Smooth muscle cell (in vitro differentiated cells): ENCODE results near the gene HS3ST5. TPM values are rescaled to one million over a fixed set of nuclear protein-coding genes. Genes with fewer than 3 reads are reported as not detected.
"Not testable (repeated sequence)": the region's sequence is repeated elsewhere in the genome, so short reads cannot be mapped to it uniquely, and the experiment has no call there.

Source experiments
- DNase-seq: peaks from one replicate; lab custom pipeline; 2025; ENCODE audit not compliant: unreplicated experiment; lab: John Stamatoyannopoulos, UW
- H2AFZ ChIP-seq: fragments of 200-600 bp; sonication (generic); 2 replicates; pipeline ENCODE4 v1.6.0; 2016; ENCODE audit warnings: antibody characterized with exemption, low read depth, mild to moderate bottlenecking
- H3F3A ChIP-seq: fragments of 200-600 bp; sonication (generic); 2 replicates; pipeline ENCODE4 v1.6.0; 2017; ENCODE audit warnings: antibody characterized with exemption, low read depth
- H3K27ac ChIP-seq: fragments of 200-600 bp; sonication (generic); 2 replicates; pipeline ENCODE4 v1.5.1; 2016; ENCODE audit warnings: low read depth, mild to moderate bottlenecking
- H3K27me3 ChIP-seq: fragments of 200-600 bp; sonication (generic); 2 replicates; pipeline ENCODE4 v1.6.1; 2016; ENCODE audit warnings: low read depth, mild to moderate bottlenecking
- H3K36me3 ChIP-seq: fragments of 200-600 bp; sonication (generic); 2 replicates; pipeline ENCODE4 v1.5.1; 2016; ENCODE audit warnings: low read depth
- H3K4me1 ChIP-seq: fragments of 200-600 bp; sonication (generic); 2 replicates; pipeline ENCODE4 v1.5.1; 2016; ENCODE audit warnings: low read depth
- H3K4me2 ChIP-seq: fragments of 200-600 bp; sonication (generic); 2 replicates; pipeline ENCODE4 v1.6.0; 2016; ENCODE audit warnings: mild to moderate bottlenecking
- H3K4me3 ChIP-seq: fragments of 200-600 bp; sonication (generic); 2 replicates; pipeline ENCODE4 v1.5.1; 2016; ENCODE audit warnings: mild to moderate bottlenecking
- H3K79me2 ChIP-seq: fragments of 200-600 bp; sonication (generic); 2 replicates; pipeline ENCODE4 v1.6.0; 2016; ENCODE audit warnings: low read depth, mild to moderate bottlenecking
- H3K9ac ChIP-seq: fragments of 200-600 bp; sonication (generic); 2 replicates; pipeline ENCODE4 v1.6.0; 2016; ENCODE audit warnings: low read depth
- H3K9me3 ChIP-seq: fragments of 200-600 bp; sonication (generic); replicated peaks from 2 replicates; pipeline ENCODE4 v1.5.1; 2016; ENCODE audit warnings: low read depth
- H4K20me1 ChIP-seq: fragments of 200-600 bp; sonication (generic); 2 replicates; pipeline ENCODE4 v1.6.0; 2016; ENCODE audit warnings: low read depth
- WGBS: methylation state at CpG from one replicate; pipeline ENCODE4 v1.1.7; 2016; ENCODE audit warnings: low lambda C conversion rate; 5-methylcytosine and 5-hydroxymethylcytosine counted together
- polyA plus RNA-seq: library from polyadenylated mRNA; unstranded; fragments of >200 nt; fragmentation: Nextera tagmentation; extraction: Ambion mirVana; gene quantifications from 2 replicates; pipeline ENCODE4 v1.2.1, GENCODE V29; 2016
- total RNA-seq: library from RNA; depleted of rRNA; stranded (reverse); fragments of >200 nt; gene quantifications from 2 replicates; pipeline ENCODE4 v1.2.3, GENCODE V29; 2014
- TF ChIP-seq, protein P1 (sequence below): fragments of 200-600 bp; sonication (generic); IDR thresholded peaks from 2 replicates; pipeline ENCODE4 v1.5.1; 2017; ENCODE audit warnings: borderline replicate concordance, mild to moderate bottlenecking, antibody characterized with exemption; ENCODE audit not compliant: insufficient read depth, poor library complexity, severe bottlenecking

The HS3ST5 gene
- total and polyA plus RNA-seq, 2 experiments from 2014 or later, result 0.18 to 0.25 TPM

- H3K4me1 ChIP-seq, result no peaks in the 10 kb centered on the region
- WGBS, result 76% methylated on average over 2 of the region's 2 CpGs
- no peaks in the 10 kb centered on the region for H3K79me2 ChIP-seq
- no peaks in the 10 kb centered on the region for H4K20me1 ChIP-seq
- no peaks in the 10 kb centered on the region for H3F3A ChIP-seq
- no peaks in the 10 kb centered on the region for H3K36me3 ChIP-seq
- TF ChIP-seq, protein P1, sequence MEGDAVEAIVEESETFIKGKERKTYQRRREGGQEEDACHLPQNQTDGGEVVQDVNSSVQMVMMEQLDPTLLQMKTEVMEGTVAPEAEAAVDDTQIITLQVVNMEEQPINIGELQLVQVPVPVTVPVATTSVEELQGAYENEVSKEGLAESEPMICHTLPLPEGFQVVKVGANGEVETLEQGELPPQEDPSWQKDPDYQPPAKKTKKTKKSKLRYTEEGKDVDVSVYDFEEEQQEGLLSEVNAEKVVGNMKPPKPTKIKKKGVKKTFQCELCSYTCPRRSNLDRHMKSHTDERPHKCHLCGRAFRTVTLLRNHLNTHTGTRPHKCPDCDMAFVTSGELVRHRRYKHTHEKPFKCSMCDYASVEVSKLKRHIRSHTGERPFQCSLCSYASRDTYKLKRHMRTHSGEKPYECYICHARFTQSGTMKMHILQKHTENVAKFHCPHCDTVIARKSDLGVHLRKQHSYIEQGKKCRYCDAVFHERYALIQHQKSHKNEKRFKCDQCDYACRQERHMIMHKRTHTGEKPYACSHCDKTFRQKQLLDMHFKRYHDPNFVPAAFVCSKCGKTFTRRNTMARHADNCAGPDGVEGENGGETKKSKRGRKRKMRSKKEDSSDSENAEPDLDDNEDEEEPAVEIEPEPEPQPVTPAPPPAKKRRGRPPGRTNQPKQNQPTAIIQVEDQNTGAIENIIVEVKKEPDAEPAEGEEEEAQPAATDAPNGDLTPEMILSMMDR, result no peak
- no peaks in the 10 kb centered on the region for H3K9me3 ChIP-seq
- no peak for DNase-seq
- no peak overlapping the region for H3K4me2 ChIP-seq
- H3K27me3 ChIP-seq, result no peaks in the 10 kb centered on the region
- no peak overlapping the region for H2AFZ ChIP-seq
- H3K9ac ChIP-seq, result no peak overlapping the region
- no peak overlapping the region for H3K27ac ChIP-seq
- no peak overlapping the region for H3K4me3 ChIP-seq
These were observed 114.8 kb downstream of the HS3ST5 start for GRCh38 chr6:114227944-114228468.

GRCh38 chr6:114220241-114220640 lies 122.6 kb downstream of the HS3ST5 start:
- H3K4me2 ChIP-seq, result no peak overlapping the region
- 76% methylated on average over 2 of the region's 2 CpGs for WGBS

DNA sequence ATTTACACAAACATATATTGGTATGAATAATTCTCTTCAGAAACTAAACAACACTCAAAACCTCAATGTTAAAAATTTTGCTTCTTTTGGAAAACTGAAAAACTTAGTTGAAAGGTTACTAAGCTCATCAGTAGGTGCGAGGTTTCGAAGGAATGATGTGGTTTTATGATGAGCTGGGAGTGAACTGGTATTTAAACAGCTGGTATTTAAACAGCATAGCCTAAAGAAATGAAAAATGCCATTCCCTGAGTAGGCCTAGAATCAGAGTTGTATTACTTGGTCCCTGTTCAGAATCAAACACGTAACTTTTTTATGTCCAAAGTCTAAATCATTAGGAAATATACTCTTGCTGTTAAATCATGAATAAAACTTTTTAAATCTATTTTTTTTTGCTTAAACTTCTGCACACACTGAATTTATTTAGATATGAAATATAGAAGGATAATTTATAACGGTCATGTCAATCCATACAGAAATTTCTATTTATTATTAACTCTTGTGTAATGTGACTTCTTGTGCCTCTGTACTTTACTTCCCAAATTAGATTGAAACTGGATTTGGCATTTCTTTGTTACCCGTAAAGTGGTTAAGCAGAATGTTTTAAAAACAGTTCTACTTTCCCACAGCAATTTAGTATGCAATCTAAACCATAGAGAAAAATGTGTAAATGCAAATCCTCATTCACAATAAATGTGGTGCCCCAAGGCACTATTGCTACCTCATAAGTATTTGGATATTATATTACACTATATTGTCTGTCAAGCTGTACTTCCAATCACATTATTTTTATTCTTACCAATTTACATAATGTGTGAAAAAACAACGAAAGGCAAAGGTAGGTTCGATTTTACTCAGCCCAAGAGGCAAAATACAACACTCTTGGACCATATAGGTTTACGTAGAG lies 124.1 kb downstream of the HS3ST5 start:
- H2AFZ ChIP-seq, result no peak overlapping the region
- DNase-seq, result no peak
- no peaks in the 10 kb centered on the region for H3K27me3 ChIP-seq
- H3K9ac ChIP-seq, result no peak overlapping the region
- H3K4me2 ChIP-seq, result no peak overlapping the region
- 81% methylated on average over 8 of the region's 8 CpGs for WGBS
- H3K27ac ChIP-seq, result no peak overlapping the region
- TF ChIP-seq, protein P1, result no peak
- H4K20me1 ChIP-seq, result no peaks in the 10 kb centered on the region
- H3K36me3 ChIP-seq, result no peaks in the 10 kb centered on the region
- H3K79me2 ChIP-seq, result no peaks in the 10 kb centered on the region
- no peaks in the 10 kb centered on the region for H3K4me1 ChIP-seq
- H3F3A ChIP-seq, result no peaks in the 10 kb centered on the region
- no peaks in the 10 kb centered on the region for H3K9me3 ChIP-seq
- no peak overlapping the region for H3K4me3 ChIP-seq

More at GRCh38 chr6:114220241-114220640, 122.6 kb downstream of the HS3ST5 start:
- Histone ChIP-seq H3F3A (no peaks in the 10 kb centered on the region), H3K27me3 (no peaks in the 10 kb centered on the region), H3K4me1 (no peaks in the 10 kb centered on the region), H3K36me3 (no peaks in the 10 kb centered on the region), H3K27ac (no peak overlapping the region), H3K4me3 (no peak overlapping the region), H2AFZ (no peak overlapping the region), H3K9ac (no peak overlapping the region), H3K79me2 (no peaks in the 10 kb centered on the region), H4K20me1 (no peaks in the 10 kb centered on the region), H3K9me3 (no peaks in the 10 kb centered on the region)
- DNase-seq, result no peak
- TF ChIP-seq, protein P1, result no peak

- not testable (repeated sequence) for H3K9me3 ChIP-seq, H3K9ac ChIP-seq
These were observed 124.8 kb downstream of the HS3ST5 start for GRCh38 chr6:114217996-114218395.

More at GRCh38 chr6:114217996-114218395, 124.8 kb downstream of the HS3ST5 start:
- not testable (repeated sequence) for H3K36me3 ChIP-seq, H3K27me3 ChIP-seq, H3K4me2 ChIP-seq, H3K79me2 ChIP-seq, DNase-seq, H4K20me1 ChIP-seq, H3K4me1 ChIP-seq, H3K27ac ChIP-seq, H2AFZ ChIP-seq, H3F3A ChIP-seq, H3K4me3 ChIP-seq
- WGBS, result 91% methylated on average over 10 of the region's 10 CpGs
